SK-N-SH (cell line): ENCODE results near the gene ESPL1. TPM values are rescaled to one million over a fixed set of nuclear protein-coding genes. Genes with fewer than 3 reads are reported as not detected.

Source experiments
- CTCF ChIA-PET: fragments of 300-600, 350-600 bp; formaldehyde crosslinking; extraction: SDS; loops from one replicate; lab custom pipeline; 2021; lab: Yijun Ruan, JAX
- POLR2A ChIA-PET: fragments of 350-600 bp; sonication (Branson Sonifier 250); formaldehyde crosslinking; extraction: SDS; loops from one replicate; lab custom pipeline; 2020; ENCODE audit warnings: antibody characterized with exemption, inconsistent platforms; lab: Yijun Ruan, JAX
- DNase-seq: peaks from one replicate; pipeline ENCODE4 v3.0.0; 2012
- H2AFZ ChIP-seq: fragments of 200-600 bp; sonication (generic); 2 replicates; pipeline ENCODE4 v1.8.1; 2016; ENCODE audit warnings: antibody characterized with exemption, mild to moderate bottlenecking, low read depth
- H3F3A ChIP-seq: fragments of 200-600 bp; sonication (generic); replicated peaks from 2 replicates; pipeline ENCODE3; 2016; ENCODE audit warnings: antibody characterized with exemption, mild to moderate bottlenecking; ENCODE audit not compliant: insufficient read depth
- H3K27ac ChIP-seq, 2 experiments: fragments of 200-500 bp in 1 of 2; fragments of 200-600 bp in 1 of 2; sonication (Bioruptor generic) in 1 of 2; sonication (generic), shearing (Covaris generic) in 1 of 2; 2 replicates each; pipeline versions ENCODE4 v1.5.1 to v1.6.1; 2014 to 2016; ENCODE audit warnings: low read depth in 2 of 2, inconsistent platforms in 1 of 2, low read length in 1 of 2, mild to moderate bottlenecking in 1 of 2, mixed read lengths in 1 of 2
- H3K27me3 ChIP-seq: fragments of 200-600 bp; sonication (generic), shearing (Covaris generic); 2 replicates; pipeline ENCODE4 v1.6.1; 2016; ENCODE audit warnings: mixed run types; ENCODE audit not compliant: insufficient read depth
- H3K36me3 ChIP-seq, 2 experiments: fragments of 200-500 bp in 1 of 2; fragments of 200-600 bp in 1 of 2; sonication (Bioruptor generic) in 1 of 2; sonication (generic) in 1 of 2; replicated peaks in 1 of 2; 2 replicates each; pipeline versions ENCODE3 to v1.5.1; 2014 to 2016; ENCODE audit warnings: low read length in 1 of 2, mild to moderate bottlenecking in 1 of 2; ENCODE audit not compliant: insufficient read depth in 2 of 2, control insufficient read depth in 1 of 2
- H3K4me1 ChIP-seq, 2 experiments: fragments of 200-500 bp in 1 of 2; fragments of 200-600 bp in 1 of 2; sonication (Bioruptor generic) in 1 of 2; sonication (generic), shearing (Covaris generic) in 1 of 2; 2 replicates each; pipeline versions ENCODE4 v1.5.1 to v1.6.1; 2014 to 2016; ENCODE audit warnings: low read depth in 1 of 2, low read length in 1 of 2, mixed run types in 1 of 2; ENCODE audit not compliant: insufficient read depth in 2 of 2, control insufficient read depth in 1 of 2
- H3K4me2 ChIP-seq: fragments of 200-600 bp; sonication (generic), shearing (Covaris generic); 2 replicates; pipeline ENCODE4 v1.6.1; 2017; ENCODE audit warnings: mixed run types
- H3K4me3 ChIP-seq, 2 experiments: fragments of 200-500 bp in 1 of 2; fragments of 200-600 bp in 1 of 2; sonication (Bioruptor generic) in 1 of 2; sonication (generic), shearing (Covaris generic) in 1 of 2; 2 replicates each; pipeline versions ENCODE4 v1.5.1 to v1.8.1; 2014 to 2016; ENCODE audit warnings: low read depth in 2 of 2, inconsistent platforms in 1 of 2, low read length in 1 of 2, mild to moderate bottlenecking in 1 of 2, mixed read lengths in 1 of 2, moderate library complexity in 1 of 2
- H3K79me2 ChIP-seq: fragments of 200-600 bp; sonication (generic); 2 replicates; pipeline ENCODE4 v1.8.1; 2017; ENCODE audit warnings: mild to moderate bottlenecking; ENCODE audit not compliant: insufficient read depth
- H3K9ac ChIP-seq: fragments of 200-600 bp; sonication (generic); 2 replicates; pipeline ENCODE4 v1.6.1; 2017; ENCODE audit warnings: mixed run types
- H3K9me2 ChIP-seq: fragments of 200-600 bp; sonication (generic); 2 replicates; pipeline ENCODE4 v1.6.1; 2017; ENCODE audit warnings: mixed run types
- H3K9me3 ChIP-seq: fragments of 200-600 bp; sonication (generic); 2 replicates; pipeline ENCODE4 v1.6.1; 2017; ENCODE audit warnings: mixed run types, mild to moderate bottlenecking, moderate library complexity
- H4K20me1 ChIP-seq: fragments of 200-600 bp; sonication (generic); 2 replicates; pipeline ENCODE4 v1.6.1; 2017; ENCODE audit warnings: mild to moderate bottlenecking, mixed run types; ENCODE audit not compliant: insufficient read depth
- EP300 ChIP-seq, 2 experiments: IDR thresholded peaks; 2 replicates each; pipeline versions ENCODE4 v1.4.0 to v1.6.1; 2012; ENCODE audit warnings: borderline replicate concordance in 1 of 2, low read depth in 1 of 2, low read length in 1 of 2
- FOSL2 ChIP-seq: IDR thresholded peaks from 2 replicates; pipeline ENCODE4 v1.4.0; 2012; ENCODE audit warnings: low read depth, mild to moderate bottlenecking, moderate library complexity, borderline replicate concordance
- FOXJ3 ChIP-seq: sonication (generic); formaldehyde crosslinking; IDR thresholded peaks from 2 replicates; pipeline ENCODE4 v1.5.1; 2020; ENCODE audit warnings: mild to moderate bottlenecking, missing genetic modification reagents
- FOXM1 ChIP-seq: IDR thresholded peaks from 2 replicates; pipeline ENCODE4 v1.4.0; 2012; ENCODE audit warnings: low read depth, mild to moderate bottlenecking
- GABPA ChIP-seq: IDR thresholded peaks from 2 replicates; pipeline ENCODE4 v1.4.0; 2012; ENCODE audit warnings: low read depth, mild to moderate bottlenecking
- GATA2 ChIP-seq: sonication (generic); formaldehyde crosslinking; IDR thresholded peaks from 2 replicates; pipeline ENCODE4 v1.5.0; 2020; ENCODE audit warnings: mild to moderate bottlenecking, missing genetic modification reagents
- JUND ChIP-seq: IDR thresholded peaks from 2 replicates; pipeline ENCODE4 v1.4.0; 2012
- MEF2A ChIP-seq: IDR thresholded peaks from 2 replicates; pipeline ENCODE4 v1.4.0; 2012; ENCODE audit warnings: low read depth, borderline replicate concordance
- MXI1 ChIP-seq: IDR thresholded peaks from 2 replicates; pipeline ENCODE4 v1.6.1; 2012; ENCODE audit warnings: mild to moderate bottlenecking, low read depth, low read length, improper control_type of control experiment
- NFIC ChIP-seq: IDR thresholded peaks from 2 replicates; pipeline ENCODE4 v1.4.0; 2012; ENCODE audit warnings: borderline replicate concordance
- NRF1 ChIP-seq: IDR thresholded peaks from 2 replicates; pipeline ENCODE4 v1.6.1; 2012; ENCODE audit warnings: low read depth, mild to moderate bottlenecking, low read length
- POLR2AphosphoS5 ChIP-seq: IDR thresholded peaks from 2 replicates; pipeline ENCODE4 v1.6.1; 2012; ENCODE audit warnings: low read depth, low read length
- RAD21 ChIP-seq: IDR thresholded peaks from 2 replicates; pipeline ENCODE4 v1.6.1; 2012; ENCODE audit warnings: mild to moderate bottlenecking, low read length
- RFX5 ChIP-seq: IDR thresholded peaks from 2 replicates; pipeline ENCODE4 v1.6.1; 2012; ENCODE audit warnings: mild to moderate bottlenecking, improper control_type of control experiment, low read length
- SIN3A ChIP-seq: IDR thresholded peaks from 2 replicates; pipeline ENCODE4 v1.6.1; 2012; ENCODE audit warnings: low read depth, mild to moderate bottlenecking, low read length, moderate library complexity, borderline replicate concordance
- SMC3 ChIP-seq: IDR thresholded peaks from 2 replicates; pipeline ENCODE4 v1.6.1; 2012; ENCODE audit warnings: low read depth, low read length, improper control_type of control experiment
- TAF1 ChIP-seq: IDR thresholded peaks from 2 replicates; pipeline ENCODE4 v1.6.1; 2012; ENCODE audit warnings: low read depth, mild to moderate bottlenecking, low read length, moderate library complexity, borderline replicate concordance
- TEAD4 ChIP-seq: IDR thresholded peaks from 2 replicates; pipeline ENCODE4 v1.4.0; 2012; ENCODE audit warnings: mild to moderate bottlenecking, borderline replicate concordance; ENCODE audit not compliant: insufficient read depth
- YY1 ChIP-seq: IDR thresholded peaks from 2 replicates; pipeline ENCODE4 v1.4.0; 2012; ENCODE audit warnings: low read depth, mild to moderate bottlenecking
- WGBS: methylation state at CpG from one replicate; pipeline ENCODE4 v1.1.6; 2017; ENCODE audit warnings: low lambda C conversion rate; 5-methylcytosine and 5-hydroxymethylcytosine counted together
- polyA plus RNA-seq, 3 experiments: library from polyadenylated mRNA; depleted of rRNA; stranded (reverse); fragments of >200 nt; gene quantifications; 2 replicates each; pipeline ENCODE4 v1.2.3, GENCODE V29; 2012
- TF ChIP-seq, protein P1 (sequence below): fragments of 200-600 bp; sonication (generic); IDR thresholded peaks from 2 replicates; pipeline ENCODE4 v1.6.1; 2017; ENCODE audit warnings: antibody characterized with exemption, mild to moderate bottlenecking, moderate library complexity
- TF ChIP-seq, protein P2 (sequence below): fragments of 150-350 bp; IDR thresholded peaks from 2 replicates; pipeline ENCODE4 v1.6.1; 2017; ENCODE audit warnings: antibody characterized with exemption, low read length, low read depth, borderline replicate concordance
- TF ChIP-seq, protein P3 (sequence below): IDR thresholded peaks from 2 replicates; pipeline ENCODE4 v1.4.0; 2012; ENCODE audit warnings: low read depth
- TF ChIP-seq, protein P4 (sequence below): IDR thresholded peaks from 2 replicates; pipeline ENCODE4; 2012

Gene ESPL1
- polyA plus RNA-seq, 1 of the 3 experiments (the other 2 are of a cell fraction): 8.6 TPM

DNA sequence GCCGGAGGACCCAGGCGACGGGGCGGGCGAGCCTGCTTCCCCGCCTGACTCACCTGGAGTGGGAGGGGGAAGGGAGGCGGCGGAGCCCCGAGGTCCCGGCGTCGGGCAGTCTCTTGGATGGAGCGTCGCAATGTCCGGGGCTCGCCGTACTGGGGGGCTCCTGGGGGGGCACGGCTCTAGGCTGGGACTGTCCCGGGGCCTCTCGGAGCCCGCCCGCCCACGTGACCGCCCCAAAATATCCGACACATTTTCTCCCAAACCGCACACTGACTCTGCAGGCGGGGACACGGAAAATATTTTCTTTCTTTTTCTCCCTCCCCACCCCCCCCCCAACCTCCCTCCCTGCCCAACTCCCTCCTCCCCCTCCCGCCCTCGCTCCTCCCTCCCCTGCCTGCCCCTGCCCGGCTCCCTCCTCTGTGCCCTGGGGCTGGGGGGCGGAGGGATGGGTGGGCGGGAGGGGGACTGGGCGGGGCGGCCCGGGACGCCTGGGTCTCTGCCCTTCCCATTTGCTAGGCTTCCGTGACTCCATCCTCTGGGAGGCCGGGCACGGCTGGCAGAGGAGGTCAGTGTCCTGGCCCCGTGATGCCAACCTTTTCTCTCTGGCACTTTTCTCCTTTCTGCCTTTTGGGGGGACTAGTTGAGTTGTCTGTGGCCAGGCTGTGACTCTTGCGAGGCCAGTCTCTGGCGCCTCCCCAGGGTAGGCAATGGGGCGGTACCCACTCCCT lies 36.0 kb upstream of the ESPL1 start, which contains the start of gene RARG (continued):
- TF ChIP-seq, protein P1, sequence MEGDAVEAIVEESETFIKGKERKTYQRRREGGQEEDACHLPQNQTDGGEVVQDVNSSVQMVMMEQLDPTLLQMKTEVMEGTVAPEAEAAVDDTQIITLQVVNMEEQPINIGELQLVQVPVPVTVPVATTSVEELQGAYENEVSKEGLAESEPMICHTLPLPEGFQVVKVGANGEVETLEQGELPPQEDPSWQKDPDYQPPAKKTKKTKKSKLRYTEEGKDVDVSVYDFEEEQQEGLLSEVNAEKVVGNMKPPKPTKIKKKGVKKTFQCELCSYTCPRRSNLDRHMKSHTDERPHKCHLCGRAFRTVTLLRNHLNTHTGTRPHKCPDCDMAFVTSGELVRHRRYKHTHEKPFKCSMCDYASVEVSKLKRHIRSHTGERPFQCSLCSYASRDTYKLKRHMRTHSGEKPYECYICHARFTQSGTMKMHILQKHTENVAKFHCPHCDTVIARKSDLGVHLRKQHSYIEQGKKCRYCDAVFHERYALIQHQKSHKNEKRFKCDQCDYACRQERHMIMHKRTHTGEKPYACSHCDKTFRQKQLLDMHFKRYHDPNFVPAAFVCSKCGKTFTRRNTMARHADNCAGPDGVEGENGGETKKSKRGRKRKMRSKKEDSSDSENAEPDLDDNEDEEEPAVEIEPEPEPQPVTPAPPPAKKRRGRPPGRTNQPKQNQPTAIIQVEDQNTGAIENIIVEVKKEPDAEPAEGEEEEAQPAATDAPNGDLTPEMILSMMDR: 0 out of 2 replicates have a peak, but pooled peaks have one; percentile 9
- TF ChIP-seq GATA2 (CRISPR knock-in tag) (no peak), NRF1 (no peak), MXI1 (no peak), JUND (no peak), TAF1 (no peak; the same call in 1 of the 2 replicates), MEF2A (no peak), SMC3 (no peak)

DNA sequence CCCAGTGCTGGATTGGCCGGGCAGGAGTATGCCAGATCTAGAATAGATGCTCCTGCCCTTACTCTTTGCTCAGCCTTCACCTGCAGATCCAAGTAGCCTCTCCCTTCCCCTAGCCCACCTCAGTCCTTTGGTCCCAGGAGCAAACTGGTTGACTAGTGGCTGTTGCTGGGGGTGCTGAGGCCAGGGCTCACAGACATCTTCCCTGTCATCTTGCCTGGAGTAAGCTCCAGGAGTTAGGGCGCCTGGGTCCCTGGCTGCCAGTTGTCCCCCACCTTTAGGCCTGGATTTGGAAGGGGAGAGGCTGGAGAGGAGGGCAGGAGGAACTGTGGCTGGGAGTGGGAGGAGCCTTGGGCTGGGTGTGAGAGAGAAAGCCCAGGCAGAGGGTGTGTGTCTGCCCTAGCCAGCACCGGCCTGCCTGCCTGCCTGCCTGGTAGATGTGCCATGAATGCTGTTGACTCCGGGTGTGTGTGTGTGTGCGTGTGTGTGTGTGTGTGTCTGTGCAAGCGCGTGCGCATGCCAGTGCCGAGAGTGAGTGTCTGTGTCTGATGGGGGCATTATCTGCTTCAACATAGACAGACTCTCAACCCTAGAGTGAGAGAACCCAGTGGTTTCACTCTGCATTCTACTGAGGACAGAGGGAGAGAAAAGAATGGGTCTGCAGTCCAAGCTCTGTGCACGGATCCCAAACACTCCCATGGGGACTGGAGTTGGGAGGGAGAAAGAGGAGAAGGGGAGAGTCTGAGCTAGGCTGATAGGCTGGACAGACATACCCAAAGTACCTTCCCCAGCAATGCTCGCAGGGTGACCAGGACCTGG lies 35.2 kb upstream of the ESPL1 start:
- DNase-seq: peak; percentile 75
- TF ChIP-seq GABPA (no peak), TAF1 (no peak), RFX5 (no peak), SIN3A (no peak), SMC3 (no peak), POLR2AphosphoS5 (no peak), FOSL2 (no peak), FOXJ3 (CRISPR knock-in tag) (no peak), TEAD4 (no peak), FOXM1 (no peak), NFIC (no peak), GATA2 (CRISPR knock-in tag) (no peak), YY1 (no peak), RAD21 (no peak), EP300 (IDR thresholded peaks at IDR 0.05; ENCODE audit: borderline replicate concordance in 1 of 2, low read depth in 1 of 2, low read length in 1 of 2) (no peak), MEF2A (no peak)
- TF ChIP-seq, protein P2, sequence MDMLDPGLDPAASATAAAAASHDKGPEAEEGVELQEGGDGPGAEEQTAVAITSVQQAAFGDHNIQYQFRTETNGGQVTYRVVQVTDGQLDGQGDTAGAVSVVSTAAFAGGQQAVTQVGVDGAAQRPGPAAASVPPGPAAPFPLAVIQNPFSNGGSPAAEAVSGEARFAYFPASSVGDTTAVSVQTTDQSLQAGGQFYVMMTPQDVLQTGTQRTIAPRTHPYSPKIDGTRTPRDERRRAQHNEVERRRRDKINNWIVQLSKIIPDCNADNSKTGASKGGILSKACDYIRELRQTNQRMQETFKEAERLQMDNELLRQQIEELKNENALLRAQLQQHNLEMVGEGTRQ: no peak; the same call in 1 of the 2 replicates
- TF ChIP-seq, protein P3, sequence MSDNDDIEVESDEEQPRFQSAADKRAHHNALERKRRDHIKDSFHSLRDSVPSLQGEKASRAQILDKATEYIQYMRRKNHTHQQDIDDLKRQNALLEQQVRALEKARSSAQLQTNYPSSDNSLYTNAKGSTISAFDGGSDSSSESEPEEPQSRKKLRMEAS: no peak
- TF ChIP-seq, protein P1: no peak
- TF ChIP-seq, protein P4, sequence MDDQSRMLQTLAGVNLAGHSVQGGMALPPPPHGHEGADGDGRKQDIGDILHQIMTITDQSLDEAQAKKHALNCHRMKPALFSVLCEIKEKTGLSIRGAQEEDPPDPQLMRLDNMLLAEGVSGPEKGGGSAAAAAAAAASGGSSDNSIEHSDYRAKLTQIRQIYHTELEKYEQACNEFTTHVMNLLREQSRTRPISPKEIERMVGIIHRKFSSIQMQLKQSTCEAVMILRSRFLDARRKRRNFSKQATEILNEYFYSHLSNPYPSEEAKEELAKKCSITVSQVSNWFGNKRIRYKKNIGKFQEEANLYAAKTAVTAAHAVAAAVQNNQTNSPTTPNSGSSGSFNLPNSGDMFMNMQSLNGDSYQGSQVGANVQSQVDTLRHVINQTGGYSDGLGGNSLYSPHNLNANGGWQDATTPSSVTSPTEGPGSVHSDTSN: no peak
- Histone ChIP-seq H3K9ac (peak overlapping the region; percentile 67), H3K27me3 (no peaks in the 10 kb centered on the region), H3K4me1 (peaks cover 33 to 52% of the 10 kb centered on the region in 2 experiments; a peak in 3 of 4 replicates), H3K9me2 (no peaks in the 10 kb centered on the region), H3K27ac (peak overlapping the region; percentile 50 to 85), H2AFZ (peak overlapping the region; percentile 72; the same call in 1 of the 2 replicates), H3K36me3 (peaks cover 0 to 2% of the 10 kb centered on the region in 2 experiments), H3K4me3 (peak overlapping the region; percentile 52 to 62), H3K4me2 (peak overlapping the region; percentile 84), H4K20me1 (no peaks in the 10 kb centered on the region), H3K9me3 (no peaks in the 10 kb centered on the region), H3F3A (peaks cover 13% of the 10 kb centered on the region), H3K79me2 (peaks cover 5% of the 10 kb centered on the region; the same call in 1 of the 2 replicates)
- CTCF ChIA-PET: interaction anchor here (1.5 to 4.5 kb wide), 5 partner anchors 10 to 35 kb away, joined by 3 to 19 read pairs (median 5); partner anchors contain the start of gene ESPL1
- POLR2A ChIA-PET: no interaction called here
- 40% methylated on average over 11 of the region's 11 CpGs for WGBS
